ENCODE measurements around the gene PBX2. TPM values are rescaled to one million over a fixed set of nuclear protein-coding genes. Genes with fewer than 3 reads are reported as not detected.
A peak's percentile ranks its signal among the peaks of the same experiment; 100 is the strongest.

The PBX2 gene
- total RNA-seq, 1 donor: 49.5 TPM

DNA sequence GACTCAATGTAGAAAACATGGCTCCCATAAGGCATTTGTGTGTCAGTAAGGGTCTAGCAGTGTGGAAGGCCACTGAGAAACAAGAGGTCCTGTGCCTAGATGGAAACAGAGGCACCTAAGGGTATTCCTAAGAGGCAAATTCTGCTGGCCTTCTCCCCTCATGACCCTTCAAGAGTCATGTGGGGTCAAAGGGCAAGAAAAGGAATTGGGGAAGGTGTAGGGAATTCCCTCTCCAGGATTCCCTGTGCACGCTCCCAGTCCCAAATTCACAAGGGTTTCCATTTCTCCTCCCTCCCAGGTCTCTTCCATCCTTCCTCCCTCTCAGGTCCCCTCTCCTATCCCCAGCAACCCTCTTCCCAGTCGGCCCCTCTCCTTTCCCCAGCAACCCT lies 14.7 kb downstream of the PBX2 start:
- H3K4me1 ChIP-seq (ENCODE audit: insufficient read depth, low read length): peaks cover 61% of the 10 kb centered on the region
- no peaks in the 10 kb centered on the region for H3K27me3 ChIP-seq (ENCODE audit: insufficient read depth, low read length)
- no peaks in the 10 kb centered on the region for H3K9me3 ChIP-seq (ENCODE audit: low read depth, low read length)
- peak overlapping the region; percentile 76 for H3K4me3 ChIP-seq (ENCODE audit: low read length)

DNA sequence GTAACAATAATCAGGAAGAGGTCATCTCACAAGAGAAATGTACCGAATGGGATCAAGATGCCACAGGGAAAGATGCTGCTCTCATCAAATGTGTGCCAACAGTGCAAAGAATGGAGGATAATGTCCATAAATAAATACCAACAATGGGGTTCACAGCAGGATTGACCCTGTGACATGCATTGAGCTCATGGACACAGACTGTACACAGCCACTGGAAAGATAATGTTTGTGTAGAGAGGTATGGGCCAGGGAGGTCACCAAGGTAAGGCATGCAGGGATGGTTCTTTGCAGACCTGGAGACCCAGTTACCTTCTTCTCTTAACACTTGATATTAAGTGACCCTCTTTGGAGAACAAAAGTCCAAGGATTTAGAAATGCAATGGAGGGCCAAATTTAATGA lies 15.6 kb downstream of the PBX2 start:
- Histone ChIP-seq H3K4me3 (ENCODE audit: low read length) (no peak overlapping the region), H3K9me3 (ENCODE audit: low read depth, low read length) (no peaks in the 10 kb centered on the region)

DNA sequence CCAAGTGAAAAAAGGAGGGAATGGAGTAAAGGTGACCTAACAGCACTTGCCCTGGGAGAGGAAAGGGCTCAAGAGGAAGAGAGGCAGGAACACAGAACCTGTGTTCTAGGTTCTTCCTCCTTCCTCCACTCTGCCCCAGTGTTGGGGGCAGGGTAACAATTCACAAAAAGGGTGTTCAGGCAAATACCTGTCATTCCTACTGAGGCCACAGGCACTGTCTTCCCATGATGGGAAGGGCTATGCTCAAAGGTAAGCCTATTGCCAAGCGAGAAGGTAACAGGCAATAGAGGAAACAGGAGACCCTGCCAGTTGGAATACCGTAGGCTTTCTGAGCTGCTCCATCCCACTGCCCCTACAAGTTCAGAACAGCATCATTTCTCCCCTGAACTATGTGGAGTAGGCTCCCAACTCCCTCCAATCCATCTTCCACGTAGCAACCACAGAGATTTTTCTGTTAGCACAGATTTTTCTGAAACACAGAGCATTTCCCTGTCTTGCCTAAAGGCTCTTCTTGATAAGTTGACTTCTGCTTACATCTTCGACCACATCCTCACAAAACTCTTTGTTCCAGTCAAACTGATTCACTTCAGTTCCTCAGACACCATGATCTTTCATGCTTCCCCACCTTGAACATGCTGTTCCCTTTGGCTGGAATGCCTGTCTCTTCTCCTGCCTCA lies 16.8 kb downstream of the PBX2 start:
- peaks cover 45% of the 10 kb centered on the region for H3K4me1 ChIP-seq (ENCODE audit: insufficient read depth, low read length)
- no peaks in the 10 kb centered on the region for H3K27me3 ChIP-seq (ENCODE audit: insufficient read depth, low read length)
- H3K9me3 ChIP-seq (ENCODE audit: low read depth, low read length): no peaks in the 10 kb centered on the region
- no peak overlapping the region for H3K4me3 ChIP-seq (ENCODE audit: low read length)

More for the DNA sequence above, 15.6 kb downstream of the PBX2 start:
- peaks cover 54% of the 10 kb centered on the region for H3K4me1 ChIP-seq (ENCODE audit: insufficient read depth, low read length)
- H3K27me3 ChIP-seq (ENCODE audit: insufficient read depth, low read length): no peaks in the 10 kb centered on the region

DNA sequence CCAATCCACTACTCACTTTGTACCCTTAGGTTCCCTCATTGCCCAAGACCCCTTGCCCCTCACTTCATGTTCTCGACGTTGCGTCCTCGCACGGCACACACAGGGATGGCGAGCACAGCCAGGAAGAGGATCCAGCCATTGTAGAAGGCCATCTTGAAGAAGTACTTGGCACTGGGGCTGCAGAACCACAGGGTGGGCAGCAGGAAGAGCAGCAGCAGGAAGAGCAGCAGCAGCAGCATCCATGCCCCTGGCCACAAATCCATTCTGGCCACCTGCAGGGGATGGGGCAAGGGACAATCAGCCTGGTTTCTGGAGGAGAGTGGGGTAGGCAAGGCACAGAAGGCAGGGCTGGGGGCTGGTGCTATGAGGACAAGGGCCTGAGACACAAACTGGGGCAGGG lies 18.8 kb downstream of the PBX2 start:
- Histone ChIP-seq H3K27me3 (ENCODE audit: insufficient read depth, low read length) (no peaks in the 10 kb centered on the region), H3K9me3 (ENCODE audit: low read depth, low read length) (no peaks in the 10 kb centered on the region), H3K4me3 (ENCODE audit: low read length) (no peak overlapping the region), H3K4me1 (ENCODE audit: insufficient read depth, low read length) (peaks cover 30% of the 10 kb centered on the region)

DNA sequence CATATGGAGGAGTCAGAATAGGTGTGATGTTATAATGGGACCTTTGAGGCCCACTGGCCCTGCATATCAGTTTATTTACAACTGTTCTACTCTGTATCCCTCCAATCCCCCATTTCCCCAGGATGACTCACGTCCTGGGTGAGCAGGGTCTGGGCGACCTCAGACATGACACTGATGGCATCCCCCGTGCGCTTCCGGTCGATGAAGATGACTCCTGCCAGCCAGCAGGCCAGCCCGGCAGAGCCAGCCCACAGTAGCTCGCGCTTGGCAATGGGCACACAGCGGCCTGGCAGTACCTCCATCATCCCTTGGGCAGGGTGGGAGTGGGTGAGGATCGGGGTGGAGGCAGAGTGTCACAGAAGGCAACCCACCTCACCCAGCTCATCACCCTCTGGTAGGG lies 19.7 kb downstream of the PBX2 start:
- Histone ChIP-seq H3K4me1 (ENCODE audit: insufficient read depth, low read length) (peaks cover 24% of the 10 kb centered on the region), H3K27me3 (ENCODE audit: insufficient read depth, low read length) (no peaks in the 10 kb centered on the region), H3K9me3 (ENCODE audit: low read depth, low read length) (no peaks in the 10 kb centered on the region), H3K4me3 (ENCODE audit: low read length) (no peak overlapping the region)

DNA sequence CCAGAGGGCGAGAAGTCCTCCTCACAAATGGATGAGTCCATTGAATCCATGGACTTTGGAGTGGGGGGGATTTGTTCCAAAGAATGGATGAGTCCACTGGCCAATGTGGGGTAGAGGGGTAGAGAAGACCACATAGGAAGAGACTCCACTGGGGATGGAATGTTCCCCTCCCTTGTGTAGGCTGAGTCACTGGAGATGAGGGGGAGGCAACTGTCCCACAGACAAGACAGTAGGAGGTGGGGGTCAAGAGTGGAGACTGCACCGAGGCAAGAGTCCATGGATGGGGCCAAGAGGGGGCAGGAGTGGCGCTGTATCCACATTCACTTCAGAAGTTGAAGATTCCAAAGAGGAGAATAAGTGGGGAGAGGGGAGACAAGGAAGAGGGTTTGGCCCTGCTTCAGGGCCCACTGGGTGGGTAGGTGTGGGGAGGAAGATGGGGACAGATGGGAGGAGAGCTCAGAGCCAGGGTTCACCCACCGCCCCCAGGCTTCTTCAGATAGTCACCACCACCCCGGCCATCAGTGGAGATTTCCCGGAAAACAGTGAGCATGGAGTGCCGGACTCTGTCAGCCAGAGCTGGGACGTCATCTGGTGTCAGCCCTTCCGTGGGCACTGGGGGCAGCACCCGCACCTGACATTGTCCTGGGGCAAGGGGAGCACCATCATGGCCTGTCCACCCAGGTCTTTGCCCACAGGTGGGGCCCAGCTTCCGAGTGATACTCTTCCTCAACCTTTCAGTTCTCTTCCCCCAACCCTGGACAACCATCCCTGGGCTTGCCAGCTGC lies 21.0 kb downstream of the PBX2 start:
- Histone ChIP-seq H3K9me3 (ENCODE audit: low read depth, low read length) (no peaks in the 10 kb centered on the region), H3K27me3 (ENCODE audit: insufficient read depth, low read length) (no peaks in the 10 kb centered on the region), H3K4me1 (ENCODE audit: insufficient read depth, low read length) (peaks cover 13% of the 10 kb centered on the region), H3K4me3 (ENCODE audit: low read length) (no peak overlapping the region)

DNA sequence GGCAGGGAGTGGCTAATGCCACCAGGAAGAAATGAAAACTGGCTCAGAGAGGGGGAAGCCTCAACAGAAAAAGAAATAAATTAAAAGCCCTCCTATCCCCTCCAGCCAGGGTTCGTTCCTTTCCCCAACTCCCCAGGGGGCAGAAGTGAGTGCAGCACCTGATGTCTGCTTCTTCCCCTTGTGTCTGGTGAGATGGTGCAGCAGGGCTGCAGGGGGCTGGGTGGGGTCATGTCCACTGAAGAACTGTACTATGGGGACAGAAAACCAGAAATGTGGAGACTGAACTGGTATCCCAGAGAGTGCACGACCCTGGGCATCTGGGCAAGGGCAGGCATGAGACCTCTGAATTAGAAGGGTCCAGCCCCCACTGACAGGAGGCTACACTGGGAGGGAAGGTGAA lies 21.7 kb downstream of the PBX2 start:
- Histone ChIP-seq H3K9me3 (ENCODE audit: low read depth, low read length) (no peaks in the 10 kb centered on the region), H3K27me3 (ENCODE audit: insufficient read depth, low read length) (no peaks in the 10 kb centered on the region), H3K4me3 (ENCODE audit: low read length) (no peak overlapping the region), H3K4me1 (ENCODE audit: insufficient read depth, low read length) (peaks cover 7% of the 10 kb centered on the region)

DNA sequence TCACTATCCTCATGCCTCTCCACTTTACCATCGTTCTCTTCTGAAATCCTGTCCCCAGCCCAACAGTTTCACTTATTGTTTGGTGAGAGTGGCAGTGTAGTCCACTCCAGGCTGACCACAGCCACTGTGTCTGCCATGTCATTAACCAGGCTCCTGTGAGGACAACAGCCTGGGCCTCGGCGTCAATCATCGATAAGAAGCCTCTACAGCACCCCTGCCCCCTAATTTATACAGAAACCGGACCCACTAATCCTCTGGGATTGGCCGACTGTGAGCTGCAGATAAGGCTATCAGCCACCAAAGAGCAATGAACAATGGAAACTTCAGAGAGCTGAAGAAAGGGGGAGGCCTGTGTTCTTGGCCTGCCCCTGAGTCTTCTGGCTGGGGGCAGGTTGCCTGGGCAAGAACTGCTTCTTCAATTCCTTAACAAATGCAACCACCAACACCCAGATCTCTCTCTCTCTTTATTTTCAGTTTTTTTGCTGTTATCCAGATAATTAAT lies 22.2 kb downstream of the PBX2 start:
- Histone ChIP-seq H3K4me1 (ENCODE audit: insufficient read depth, low read length) (peaks cover 1% of the 10 kb centered on the region), H3K27me3 (ENCODE audit: insufficient read depth, low read length) (no peaks in the 10 kb centered on the region), H3K4me3 (ENCODE audit: low read length) (no peak overlapping the region), H3K9me3 (ENCODE audit: low read depth, low read length) (no peaks in the 10 kb centered on the region)

DNA sequence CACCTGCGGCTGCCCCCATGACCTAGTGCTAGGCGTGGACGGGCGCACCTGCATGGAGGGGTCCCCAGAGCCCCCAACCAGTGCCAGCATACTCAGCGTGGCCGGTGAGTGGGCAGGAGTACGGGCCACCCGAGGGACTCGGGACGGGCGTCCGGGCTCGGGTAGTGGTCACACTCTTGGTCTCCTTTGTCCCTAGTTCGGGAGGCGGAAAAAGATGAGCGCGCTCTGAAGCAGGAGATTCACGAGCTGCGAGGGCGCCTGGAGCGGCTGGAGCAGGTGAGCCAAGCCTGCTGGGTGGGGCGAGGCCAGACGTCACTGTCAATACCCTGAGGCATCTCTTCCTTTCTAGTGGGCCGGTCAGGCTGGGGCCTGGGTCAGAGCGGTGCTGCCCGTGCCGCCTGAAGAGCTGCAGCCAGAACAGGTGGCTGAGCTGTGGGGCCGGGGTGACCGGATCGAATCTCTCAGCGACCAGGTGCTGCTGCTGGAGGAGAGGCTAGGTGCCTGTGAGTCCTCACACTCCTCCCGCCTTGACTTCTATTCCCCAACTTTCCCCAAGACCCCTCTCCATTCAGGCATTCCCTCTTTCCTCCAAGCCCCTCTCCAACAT lies 22.7 kb downstream of the PBX2 start:
- Histone ChIP-seq H3K27me3 (ENCODE audit: insufficient read depth, low read length) (no peaks in the 10 kb centered on the region), H3K4me3 (ENCODE audit: low read length) (no peak overlapping the region), H3K9me3 (ENCODE audit: low read depth, low read length) (no peaks in the 10 kb centered on the region), H3K4me1 (ENCODE audit: insufficient read depth, low read length) (no peaks in the 10 kb centered on the region)

DNA sequence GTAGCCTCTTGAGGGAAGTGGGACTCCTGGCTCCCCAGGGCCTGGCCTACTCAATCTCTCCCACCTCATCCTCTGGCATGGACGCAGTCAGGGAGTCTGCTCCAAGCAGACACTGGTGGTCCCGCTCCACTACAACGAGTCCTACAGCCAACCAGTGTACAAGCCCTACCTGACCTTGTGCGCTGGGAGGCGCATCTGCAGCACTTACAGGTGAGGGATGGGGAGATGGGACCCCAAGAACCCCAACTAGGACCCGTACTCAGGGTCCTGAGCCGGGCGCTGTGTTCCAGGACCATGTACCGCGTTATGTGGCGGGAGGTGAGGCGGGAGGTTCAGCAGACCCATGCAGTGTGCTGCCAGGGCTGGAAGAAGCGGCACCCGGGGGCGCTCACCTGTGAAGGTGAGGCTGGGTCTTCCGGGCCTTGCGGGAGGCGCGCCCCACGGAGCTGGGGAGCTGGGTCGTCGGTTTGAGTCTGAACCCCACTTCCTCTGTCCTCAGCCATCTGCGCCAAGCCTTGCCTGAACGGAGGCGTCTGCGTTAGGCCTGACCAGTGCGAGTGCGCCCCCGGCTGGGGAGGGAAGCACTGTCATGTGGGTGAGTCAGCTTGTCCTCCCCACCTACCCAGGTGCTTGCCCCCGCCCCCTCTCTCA lies 23.5 kb downstream of the PBX2 start:
- no peaks in the 10 kb centered on the region for H3K27me3 ChIP-seq (ENCODE audit: insufficient read depth, low read length)
- H3K4me1 ChIP-seq (ENCODE audit: insufficient read depth, low read length): no peaks in the 10 kb centered on the region
- H3K4me3 ChIP-seq (ENCODE audit: low read length): no peak overlapping the region
- no peaks in the 10 kb centered on the region for H3K9me3 ChIP-seq (ENCODE audit: low read depth, low read length)

DNA sequence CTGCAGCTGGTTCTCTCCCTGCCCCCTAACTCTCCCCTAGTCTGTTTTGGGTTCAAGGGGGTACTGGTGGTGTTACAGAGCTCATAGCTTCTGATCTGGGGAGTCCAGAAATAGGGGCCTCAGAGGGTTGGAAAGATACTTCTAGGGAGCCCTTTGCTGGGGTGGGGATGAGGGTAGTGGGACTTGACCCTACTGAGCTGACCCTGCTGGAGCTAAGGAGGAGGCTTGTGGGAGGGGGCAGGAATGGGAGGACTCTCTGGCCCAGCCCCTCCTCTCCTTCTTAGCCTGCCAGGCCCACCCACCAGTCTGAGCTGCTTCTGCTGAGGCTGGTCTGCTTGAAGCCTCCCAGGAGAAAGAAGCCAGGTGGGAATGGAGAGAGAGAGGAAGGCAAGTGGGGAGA lies 25.7 kb downstream of the PBX2 start, which contains the start of gene EGFL8:
EGFL8 (plus strand) TSS at position 301 of the 400 bp plus-strand sequence. CDS start 1,571 bp downstream, outside the sequence.
- Histone ChIP-seq H3K9me3 (ENCODE audit: low read depth, low read length) (no peaks in the 10 kb centered on the region), H3K4me1 (ENCODE audit: insufficient read depth, low read length) (no peaks in the 10 kb centered on the region), H3K4me3 (ENCODE audit: low read length) (no peak within 1 kb of the TSS), H3K27me3 (ENCODE audit: insufficient read depth, low read length) (no peaks in the 10 kb centered on the region)

DNA sequence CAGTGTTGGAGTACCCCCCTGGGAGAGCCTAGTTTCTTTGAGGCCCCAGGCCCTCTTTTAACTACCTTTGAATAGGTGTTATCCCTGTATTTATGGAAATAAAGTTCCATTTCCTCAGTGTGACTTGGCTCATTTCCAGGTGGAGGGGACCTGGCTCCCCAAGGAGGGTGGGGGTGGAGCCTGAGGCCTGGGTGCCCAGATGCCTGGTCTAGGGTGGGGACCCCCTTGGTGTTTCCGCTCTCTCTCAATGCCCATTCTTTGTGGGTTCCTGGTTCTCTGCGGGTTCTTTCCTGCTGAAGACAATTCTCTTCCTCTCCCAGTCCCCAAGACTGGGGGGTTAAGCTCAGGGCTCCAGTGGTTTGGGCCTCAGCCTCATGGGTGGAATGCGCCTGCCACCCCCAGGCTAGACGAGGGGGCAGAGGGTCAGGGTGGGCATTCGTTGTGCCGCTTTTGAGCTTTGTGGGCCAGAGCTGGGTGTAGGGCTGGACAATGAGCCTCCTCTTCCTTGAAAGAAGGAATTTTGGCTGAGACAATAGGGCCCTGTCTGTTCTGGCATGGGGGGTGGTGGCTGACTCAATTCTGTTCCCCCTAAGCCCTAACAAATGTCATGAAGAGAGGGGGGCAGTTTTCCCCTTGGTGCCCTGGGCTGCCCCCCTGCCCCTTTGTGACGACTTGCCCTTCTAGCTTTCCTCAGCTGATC lies 26.3 kb downstream of the PBX2 start:
- no peaks in the 10 kb centered on the region for H3K4me1 ChIP-seq (ENCODE audit: insufficient read depth, low read length)
- H3K9me3 ChIP-seq (ENCODE audit: low read depth, low read length): no peaks in the 10 kb centered on the region
- H3K27me3 ChIP-seq (ENCODE audit: insufficient read depth, low read length): no peaks in the 10 kb centered on the region
- H3K4me3 ChIP-seq (ENCODE audit: low read length): no peak overlapping the region

DNA sequence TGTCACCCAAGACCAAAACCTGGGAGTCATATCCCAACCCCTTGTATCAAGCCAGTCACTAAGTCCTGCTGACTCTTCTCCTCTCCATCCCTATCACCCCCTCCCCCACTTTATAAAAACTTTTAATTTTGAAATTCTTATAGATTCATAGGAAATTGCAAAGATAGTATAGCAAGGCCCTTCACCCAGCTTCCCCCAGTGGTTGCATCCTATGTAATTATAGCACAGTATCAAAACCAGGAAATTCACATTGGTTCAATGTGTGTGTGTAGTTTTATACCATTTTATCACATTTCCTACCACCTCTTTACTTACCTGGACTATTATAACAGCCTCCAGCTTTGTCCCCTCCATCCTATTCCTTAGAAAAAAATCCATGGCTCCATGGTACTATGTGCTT lies 31.9 kb downstream of the PBX2 start:
- Histone ChIP-seq H3K27me3 (ENCODE audit: insufficient read depth, low read length) (peaks cover 2% of the 10 kb centered on the region), H3K4me1 (ENCODE audit: insufficient read depth, low read length) (peaks cover 26% of the 10 kb centered on the region), H3K4me3 (ENCODE audit: low read length) (no peak overlapping the region), H3K9me3 (ENCODE audit: low read depth, low read length) (no peaks in the 10 kb centered on the region)

DNA sequence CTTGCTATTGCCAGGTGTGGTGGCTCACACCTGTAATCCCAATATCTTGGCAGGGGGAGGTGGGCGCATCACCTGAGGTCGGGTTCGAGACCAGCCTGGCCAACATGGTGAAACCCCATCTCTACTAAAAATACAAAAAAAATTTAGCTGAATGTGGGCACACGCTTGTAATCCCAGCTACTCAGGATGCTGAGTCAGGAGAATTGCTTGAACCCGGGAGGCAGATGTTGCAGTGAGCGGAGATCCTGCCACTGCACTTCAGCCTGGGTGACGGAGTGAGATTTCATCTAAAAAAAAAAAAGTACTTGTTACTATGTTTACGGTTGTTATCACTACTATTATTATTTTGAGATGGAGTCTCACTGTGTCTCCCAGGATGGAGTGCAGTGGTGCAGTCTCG lies 33.1 kb downstream of the PBX2 start:
- H3K4me1 ChIP-seq (ENCODE audit: insufficient read depth, low read length): peaks cover 31% of the 10 kb centered on the region
- no peak overlapping the region for H3K4me3 ChIP-seq (ENCODE audit: low read length)
- H3K9me3 ChIP-seq (ENCODE audit: low read depth, low read length): no peaks in the 10 kb centered on the region
- peaks cover 13% of the 10 kb centered on the region for H3K27me3 ChIP-seq (ENCODE audit: insufficient read depth, low read length)

All from mononuclear cell (primary cell).